NCI-H446 (cell line): ENCODE data around the gene PIM1.
A peak's percentile ranks its signal among the peaks of the same experiment; 100 is the strongest.

Experiments
- DNase-seq, 2 experiments: peaks; one replicate each; lab custom pipeline; 2025; lab: John Stamatoyannopoulos, UW

The PIM1 gene

GRCh38 chr6:37222125-37222967 is 52.4 kb downstream of the PIM1 start:
- DNase-seq, result peak in 1 of 2 experiments; percentile 16

- DNase-seq, result no peak
Observed at GRCh38 chr6:37222992-37223391, 53.0 kb downstream of the PIM1 start.
